DND-41 (cell line): ENCODE results near the gene SPATA3.

ENCODE experiments used
- EZH2 ChIP-seq: IDR thresholded peaks from 3 replicates; pipeline ENCODE4 v1.6.1; 2012; ENCODE audit warnings: borderline replicate concordance, low read depth, mild to moderate bottlenecking, moderate library complexity, low read length, inconsistent platforms; ENCODE audit not compliant: severe bottlenecking
- TF ChIP-seq, protein P1 (sequence below): IDR thresholded peaks from 2 replicates; pipeline ENCODE4 v1.5.1; 2012; ENCODE audit warnings: borderline replicate concordance, low read length, moderate library complexity, mild to moderate bottlenecking; ENCODE audit not compliant: poor library complexity, severe bottlenecking; ENCODE audit errors: extremely low read depth

DNA sequence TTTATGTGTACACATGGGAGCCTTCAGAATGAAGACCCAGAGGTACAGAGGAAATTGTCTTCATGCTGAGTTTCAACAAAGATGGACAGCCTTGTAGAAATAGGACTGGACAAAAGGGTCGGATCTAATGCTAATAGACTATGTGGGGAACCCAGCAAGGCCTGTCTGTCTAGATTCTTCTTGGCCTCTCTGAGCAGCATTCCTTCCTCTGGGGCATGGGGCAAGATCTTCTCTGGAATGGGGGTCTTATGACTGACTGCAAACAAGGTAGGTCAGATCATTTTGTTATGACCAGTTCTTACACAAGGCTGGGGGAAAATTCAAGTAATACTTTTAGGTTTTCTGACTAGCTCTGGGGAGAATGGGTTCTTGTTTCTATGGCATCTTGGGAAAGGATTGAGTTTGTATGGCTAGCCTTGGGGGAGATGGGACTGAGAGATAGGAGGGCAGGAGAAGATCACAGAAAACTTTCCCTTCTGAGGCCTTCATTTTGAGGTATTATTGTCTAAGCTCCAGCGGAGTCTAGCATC, 14.3 kb downstream of the SPATA3 start:
- TF ChIP-seq, protein P1, sequence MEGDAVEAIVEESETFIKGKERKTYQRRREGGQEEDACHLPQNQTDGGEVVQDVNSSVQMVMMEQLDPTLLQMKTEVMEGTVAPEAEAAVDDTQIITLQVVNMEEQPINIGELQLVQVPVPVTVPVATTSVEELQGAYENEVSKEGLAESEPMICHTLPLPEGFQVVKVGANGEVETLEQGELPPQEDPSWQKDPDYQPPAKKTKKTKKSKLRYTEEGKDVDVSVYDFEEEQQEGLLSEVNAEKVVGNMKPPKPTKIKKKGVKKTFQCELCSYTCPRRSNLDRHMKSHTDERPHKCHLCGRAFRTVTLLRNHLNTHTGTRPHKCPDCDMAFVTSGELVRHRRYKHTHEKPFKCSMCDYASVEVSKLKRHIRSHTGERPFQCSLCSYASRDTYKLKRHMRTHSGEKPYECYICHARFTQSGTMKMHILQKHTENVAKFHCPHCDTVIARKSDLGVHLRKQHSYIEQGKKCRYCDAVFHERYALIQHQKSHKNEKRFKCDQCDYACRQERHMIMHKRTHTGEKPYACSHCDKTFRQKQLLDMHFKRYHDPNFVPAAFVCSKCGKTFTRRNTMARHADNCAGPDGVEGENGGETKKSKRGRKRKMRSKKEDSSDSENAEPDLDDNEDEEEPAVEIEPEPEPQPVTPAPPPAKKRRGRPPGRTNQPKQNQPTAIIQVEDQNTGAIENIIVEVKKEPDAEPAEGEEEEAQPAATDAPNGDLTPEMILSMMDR: no peak
- TF ChIP-seq EZH2: no peak
